Measurements from ENCODE around the gene FOXRED1. TPM values are rescaled to one million over a fixed set of nuclear protein-coding genes. Genes with fewer than 3 reads are reported as not detected.

FOXRED1 gene
- total and polyA plus RNA-seq, 10 of the 15 experiments (the other 5 are each of a cell fraction or from before 2014, with no cell fraction given): 9.9 to 67.7 (median 38.0) TPM

DNA sequence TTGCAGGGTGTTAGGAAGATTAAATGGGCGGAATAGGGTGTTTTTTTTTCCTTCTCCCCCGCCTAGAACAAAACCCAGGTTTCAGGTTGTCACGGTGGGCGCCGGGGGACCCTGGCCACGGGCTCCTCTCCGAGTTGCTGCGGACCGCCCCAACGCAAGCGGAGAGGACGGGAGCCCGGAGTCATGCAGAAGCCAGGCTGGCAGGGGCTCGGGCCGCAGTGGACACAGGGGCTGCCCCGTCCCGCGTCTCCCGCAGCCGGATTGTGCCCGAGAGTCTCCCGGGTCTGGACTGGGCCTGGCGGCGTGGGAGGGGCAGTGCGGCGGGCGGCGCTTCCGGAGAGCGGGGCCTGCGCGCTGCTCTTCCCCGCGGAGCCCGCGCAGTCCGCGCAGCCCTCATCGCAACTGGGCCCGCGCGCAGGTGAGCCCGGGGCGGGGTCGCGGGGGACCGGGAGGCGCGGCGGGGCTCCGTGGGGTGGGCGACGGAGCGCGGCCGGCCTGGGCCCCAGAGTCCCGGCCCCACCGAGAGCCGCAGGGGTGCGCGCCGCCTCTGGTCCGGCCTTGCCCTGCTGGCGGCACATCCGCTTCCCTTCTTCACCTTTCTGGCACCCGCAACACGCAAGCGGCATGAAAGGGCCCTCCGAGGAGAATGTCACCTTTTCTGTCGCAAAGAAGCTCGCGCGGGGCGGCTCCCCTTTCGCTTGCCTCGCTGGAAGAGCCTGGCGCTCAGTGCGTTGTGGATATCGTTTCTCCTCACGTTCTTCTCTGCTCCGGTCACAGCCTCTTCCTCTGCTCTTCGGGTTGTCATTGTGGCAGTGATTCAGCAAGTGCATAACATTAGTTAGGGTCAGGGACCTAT lies 14.0 kb downstream of the FOXRED1 start, which contains the start of gene TIRAP (continued):
- TF ChIP-seq, protein P1, sequence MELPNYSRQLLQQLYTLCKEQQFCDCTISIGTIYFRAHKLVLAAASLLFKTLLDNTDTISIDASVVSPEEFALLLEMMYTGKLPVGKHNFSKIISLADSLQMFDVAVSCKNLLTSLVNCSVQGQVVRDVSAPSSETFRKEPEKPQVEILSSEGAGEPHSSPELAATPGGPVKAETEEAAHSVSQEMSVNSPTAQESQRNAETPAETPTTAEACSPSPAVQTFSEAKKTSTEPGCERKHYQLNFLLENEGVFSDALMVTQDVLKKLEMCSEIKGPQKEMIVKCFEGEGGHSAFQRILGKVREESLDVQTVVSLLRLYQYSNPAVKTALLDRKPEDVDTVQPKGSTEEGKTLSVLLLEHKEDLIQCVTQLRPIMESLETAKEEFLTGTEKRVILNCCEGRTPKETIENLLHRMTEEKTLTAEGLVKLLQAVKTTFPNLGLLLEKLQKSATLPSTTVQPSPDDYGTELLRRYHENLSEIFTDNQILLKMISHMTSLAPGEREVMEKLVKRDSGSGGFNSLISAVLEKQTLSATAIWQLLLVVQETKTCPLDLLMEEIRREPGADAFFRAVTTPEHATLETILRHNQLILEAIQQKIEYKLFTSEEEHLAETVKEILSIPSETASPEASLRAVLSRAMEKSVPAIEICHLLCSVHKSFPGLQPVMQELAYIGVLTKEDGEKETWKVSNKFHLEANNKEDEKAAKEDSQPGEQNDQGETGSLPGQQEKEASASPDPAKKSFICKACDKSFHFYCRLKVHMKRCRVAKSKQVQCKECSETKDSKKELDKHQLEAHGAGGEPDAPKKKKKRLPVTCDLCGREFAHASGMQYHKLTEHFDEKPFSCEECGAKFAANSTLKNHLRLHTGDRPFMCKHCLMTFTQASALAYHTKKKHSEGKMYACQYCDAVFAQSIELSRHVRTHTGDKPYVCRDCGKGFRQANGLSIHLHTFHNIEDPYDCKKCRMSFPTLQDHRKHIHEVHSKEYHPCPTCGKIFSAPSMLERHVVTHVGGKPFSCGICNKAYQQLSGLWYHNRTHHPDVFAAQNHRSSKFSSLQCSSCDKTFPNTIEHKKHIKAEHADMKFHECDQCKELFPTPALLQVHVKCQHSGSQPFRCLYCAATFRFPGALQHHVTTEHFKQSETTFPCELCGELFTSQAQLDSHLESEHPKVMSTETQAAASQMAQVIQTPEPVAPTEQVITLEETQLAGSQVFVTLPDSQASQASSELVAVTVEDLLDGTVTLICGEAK (IDR thresholded peaks at IDR 0.05; ENCODE audit: borderline replicate concordance): peak; percentile 54
- TF ChIP-seq HCFC1 (IDR thresholded peaks at IDR 0.05; ENCODE audit: low read length) (no peak), KAT2A (conservative IDR thresholded peaks at IDR 0.05; ENCODE audit: control insufficient read depth, low read depth, low read length) (no peak), SIN3A (IDR thresholded peaks at IDR 0.05; ENCODE audit: low read depth, low read length) (peak; percentile 55; the same call in 1 of the 2 replicates), LARP7 (IDR thresholded peaks at IDR 0.05) (peak; percentile 69), ZSCAN29 (IDR thresholded peaks at IDR 0.05) (0 out of 2 replicates have a peak, but pooled peaks have one; percentile 55), IKZF2 (IDR thresholded peaks at IDR 0.05) (no peak), GATAD2B (conservative IDR thresholded peaks at IDR 0.05; ENCODE audit: low read depth) (peak; percentile 91), GABPA (IDR thresholded peaks at IDR 0.05; ENCODE audit: low read depth) (peak; percentile 53; the same call in 1 of the 2 replicates)
- TF ChIP-seq, protein P2, sequence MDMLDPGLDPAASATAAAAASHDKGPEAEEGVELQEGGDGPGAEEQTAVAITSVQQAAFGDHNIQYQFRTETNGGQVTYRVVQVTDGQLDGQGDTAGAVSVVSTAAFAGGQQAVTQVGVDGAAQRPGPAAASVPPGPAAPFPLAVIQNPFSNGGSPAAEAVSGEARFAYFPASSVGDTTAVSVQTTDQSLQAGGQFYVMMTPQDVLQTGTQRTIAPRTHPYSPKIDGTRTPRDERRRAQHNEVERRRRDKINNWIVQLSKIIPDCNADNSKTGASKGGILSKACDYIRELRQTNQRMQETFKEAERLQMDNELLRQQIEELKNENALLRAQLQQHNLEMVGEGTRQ (IDR thresholded peaks at IDR 0.05; ENCODE audit: borderline replicate concordance, low read depth, low read length): no peak
- TF ChIP-seq, protein P3, sequence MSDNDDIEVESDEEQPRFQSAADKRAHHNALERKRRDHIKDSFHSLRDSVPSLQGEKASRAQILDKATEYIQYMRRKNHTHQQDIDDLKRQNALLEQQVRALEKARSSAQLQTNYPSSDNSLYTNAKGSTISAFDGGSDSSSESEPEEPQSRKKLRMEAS (IDR thresholded peaks at IDR 0.05; ENCODE audit: low read depth, low read length): no peak

Data from GM12878 (cell line).